ENCODE results near the gene RGCC.

GRCh38 chr13:41500511-41500910 lies 43.2 kb downstream of the RGCC start:
- TF ChIP-seq CTCF (conservative IDR thresholded peaks at IDR 0.05 in 1 of 2, IDR thresholded peaks at IDR 0.05 in 1 of 2; ENCODE audit: low read depth in 1 of 2, low read length in 2 of 2) (no peak), EZH2 (IDR thresholded peaks at IDR 0.05; ENCODE audit: low read length, missing control alignments) (no peak)

Measured in fibroblast of lung (primary cell).